HepG2 (cell line): Measurements from ENCODE around the gene DNLZ. TPM values are rescaled to one million over a fixed set of nuclear protein-coding genes. Genes with fewer than 3 reads are reported as not detected.

ENCODE experiments used
- ATAC-seq: fragments of 200-7000 bp; cut with Tn5 transposase; 3 replicates; pipeline ENCODE4 v1.9.1; 2020; ENCODE audit warnings: mild to moderate bottlenecking, moderate library complexity
- BruUV-seq: library from RNA; stranded (reverse); fragments of 400-500 nt; replicated peaks from 2 replicates; lab custom pipeline; 2021; lab: Mats Ljungman, UMichigan
- CTCF ChIA-PET: fragments of 300-600 bp; formaldehyde crosslinking; extraction: SDS; loops from one replicate; lab custom pipeline; 2021; ENCODE audit warnings: low total read pairs, inconsistent platforms, low intra/inter-chr PET ratio; lab: Yijun Ruan, JAX
- POLR2A ChIA-PET: fragments of 350-600 bp; sonication (Branson Sonifier 250); formaldehyde crosslinking; loops from one replicate; lab custom pipeline; 2020; ENCODE audit warnings: antibody characterized with exemption, inconsistent platforms; lab: Yijun Ruan, JAX
- DNase-seq: peaks from one replicate; pipeline ENCODE4 v3.0.0-alpha.2; 2015; ENCODE audit warnings: low spot score
- FAIRE-seq: peaks from 3 replicates; lab custom pipeline; 2011; peaks lifted over from hg19 to GRCh38; lab: Jason Lieb, UNC
- H2AFZ ChIP-seq: one replicate; pipeline ENCODE4 v1.6.1; 2011; ENCODE audit warnings: low read length, inconsistent platforms
- H3K27ac ChIP-seq: fragments of 300-600 bp; 3 replicates; pipeline ENCODE4 v1.8.0; 2011; ENCODE audit warnings: mixed run types, mild to moderate bottlenecking, mixed read lengths, low read length, inconsistent platforms; ENCODE audit not compliant: insufficient read depth; ENCODE audit errors: extremely low read length
- H3K27me3 ChIP-seq, 2 experiments: fragments of 200-600 bp in 1 of 2; 2 replicates in 1 of 2; 3 replicates in 1 of 2; pipeline versions ENCODE4 v1.6.0 to v1.8.0; 2011; ENCODE audit warnings: low read length in 2 of 2, mild to moderate bottlenecking in 2 of 2, moderate library complexity in 2 of 2, inconsistent platforms in 1 of 2; ENCODE audit not compliant: insufficient read depth in 2 of 2, control insufficient read depth in 1 of 2
- H3K36me3 ChIP-seq, 2 experiments: fragments of 200-600 bp in 1 of 2; replicated peaks in 1 of 2; 2 replicates in 1 of 2; 3 replicates in 1 of 2; pipeline versions ENCODE4 v1.5.1 to v1.8.0; 2011; ENCODE audit warnings: low read length in 2 of 2, inconsistent platforms in 1 of 2; ENCODE audit not compliant: insufficient read depth in 2 of 2, control insufficient read depth in 1 of 2
- H3K4me1 ChIP-seq: 2 replicates; pipeline ENCODE4 v1.5.1; 2012; ENCODE audit warnings: low read length, inconsistent platforms; ENCODE audit not compliant: insufficient read depth
- H3K4me2 ChIP-seq: 2 replicates; pipeline ENCODE4 v1.6.0; 2011; ENCODE audit warnings: low read depth, low read length, inconsistent platforms
- H3K4me3 ChIP-seq, 3 experiments: fragments of 200-600 bp in 1 of 3; sonication (generic), shearing (Covaris generic) in 1 of 3; replicated peaks in 1 of 3; 2 replicates each; pipeline ENCODE4 v1.5.1; 2011 to 2016; ENCODE audit warnings: low read length in 3 of 3, inconsistent platforms in 2 of 3, low read depth in 2 of 3, mild to moderate bottlenecking in 2 of 3, control low read depth in 1 of 3, mixed read lengths in 1 of 3; ENCODE audit not compliant: insufficient read depth in 1 of 3
- H3K79me2 ChIP-seq: one replicate; pipeline ENCODE4 v1.6.1; 2011; ENCODE audit warnings: low read length, inconsistent platforms; ENCODE audit not compliant: insufficient read depth
- H3K9ac ChIP-seq: 2 replicates; pipeline ENCODE4 v1.6.0; 2011; ENCODE audit warnings: mild to moderate bottlenecking, low read depth, low read length, inconsistent platforms; ENCODE audit not compliant: insufficient read depth
- H3K9me3 ChIP-seq: 2 replicates; pipeline ENCODE4 v1.5.1; 2012; ENCODE audit warnings: mild to moderate bottlenecking, low read length
- H4K20me1 ChIP-seq: 2 replicates; pipeline ENCODE4 v1.6.0; 2011; ENCODE audit warnings: inconsistent platforms, mild to moderate bottlenecking, low read length, moderate library complexity; ENCODE audit not compliant: insufficient read depth
- BRD4 ChIP-seq: sonication (generic); formaldehyde crosslinking; IDR thresholded peaks from 2 replicates; pipeline ENCODE4 v1.4.0; 2020; ENCODE audit warnings: missing genetic modification reagents
- FOSL2 ChIP-seq: sonication (generic); formaldehyde crosslinking; IDR thresholded peaks from 2 replicates; pipeline ENCODE4 v1.4.0; 2020; ENCODE audit warnings: missing genetic modification reagents
- MAF1 ChIP-seq: sonication (generic); formaldehyde crosslinking; IDR thresholded peaks from 2 replicates; pipeline ENCODE4 v1.5.0; 2020; ENCODE audit warnings: missing genetic modification reagents, borderline replicate concordance
- SRSF9 ChIP-seq: fragments of 200-400 bp; formaldehyde crosslinking; IDR thresholded peaks from 2 replicates; pipeline ENCODE4 v1.6.1; 2018; ENCODE audit warnings: borderline replicate concordance, mild to moderate bottlenecking, low read depth, low read length; ENCODE audit not compliant: insufficient read depth, poor library complexity, severe bottlenecking
- ZBTB21 ChIP-seq: sonication (generic); formaldehyde crosslinking; IDR thresholded peaks from 2 replicates; pipeline ENCODE4 v1.4.0; 2020; ENCODE audit warnings: missing genetic modification reagents
- ZNF101 ChIP-seq: sonication (generic); formaldehyde crosslinking; IDR thresholded peaks from 2 replicates; pipeline ENCODE4 v1.4.0; 2020; ENCODE audit warnings: mild to moderate bottlenecking, low read depth, missing genetic modification reagents, borderline replicate concordance
- ZNF263 ChIP-seq: sonication (generic); formaldehyde crosslinking; IDR thresholded peaks from 2 replicates; pipeline ENCODE4 v1.4.0; 2020; ENCODE audit warnings: missing genetic modification reagents
- WGBS: methylation state at CpG from one replicate; pipeline ENCODE4 v1.1.6; 2017; ENCODE audit warnings: low lambda C conversion rate; 5-methylcytosine and 5-hydroxymethylcytosine counted together
- in situ Hi-C: cut with HindIII; loops from 2 replicates; pipeline ENCODE4 v1.10.0; 2017; ENCODE audit warnings: low pct_unique_long_range_greater_than_20kb; ENCODE audit not compliant: extremely low pct_ligation_motif_present
- intact Hi-C: fragments of 100-400 bp; cut with micrococcal nuclease; formaldehyde crosslinking; loops from one replicate; pipeline ENCODE4 v1.10.0; 2022; ENCODE audit not compliant: unreplicated experiment
- polyA plus RNA-seq, 8 experiments: library from polyadenylated mRNA; depleted of rRNA in 3 of 8; stranded (reverse) in 7 of 8; unstranded in 1 of 8; fragments of >200 nt; fragmentation: Illumina TruSeq in 4 of 8; extraction: Trizol in 4 of 8; gene quantifications; 2 replicates each; pipeline versions ENCODE4 v1.2.1 to v1.2.3, GENCODE V29; 2011 to 2016; ENCODE audit warnings: low read depth in 4 of 8, missing spikeins in 1 of 8, mixed read lengths in 1 of 8; ENCODE audit not compliant: insufficient read depth in 1 of 8
- total RNA-seq, 5 experiments: library from RNA; depleted of rRNA; stranded (reverse); fragments of >200 nt; fragmentation: Illumina TruSeq; extraction: Trizol; gene quantifications; 2 replicates each; pipeline ENCODE4 v1.2.3, GENCODE V29; 2016; ENCODE audit warnings: low read depth in 1 of 5
- TF ChIP-seq, protein P1 (sequence below): sonication (generic); formaldehyde crosslinking; IDR thresholded peaks from 2 replicates; pipeline ENCODE4 v1.4.0; 2020; ENCODE audit warnings: mild to moderate bottlenecking, missing genetic modification reagents
- TF ChIP-seq, protein P2 (sequence below): IDR thresholded peaks from 2 replicates; pipeline ENCODE4 v1.6.1; 2016

DNLZ gene
- total and polyA plus RNA-seq, 2 of the 13 experiments (the other 11 are each of a cell fraction or from before 2014, with no cell fraction given), result 3.4 to 8.0 TPM

DNA sequence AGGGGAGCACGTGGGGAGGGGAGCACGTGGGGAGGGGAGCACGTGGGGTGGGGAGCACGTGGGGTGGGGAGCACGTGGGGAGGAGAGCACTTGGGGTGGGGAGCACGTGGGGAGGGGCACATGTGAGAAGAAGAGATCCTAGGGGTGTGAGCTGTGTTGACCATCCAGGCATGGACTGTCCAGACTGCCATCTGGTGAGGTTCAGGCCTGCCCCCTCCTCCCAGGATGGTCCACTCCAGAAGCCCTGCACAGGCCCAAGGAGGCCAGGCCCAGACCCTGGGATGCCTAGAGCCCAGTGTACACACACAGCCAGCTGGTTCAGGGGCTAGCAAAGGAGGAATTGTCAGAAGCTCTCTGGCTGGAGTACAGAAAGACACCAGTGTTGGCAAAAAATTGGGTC is 34.1 kb upstream of the DNLZ start:
- no TSS peak for BruUV-seq
- Histone ChIP-seq H3K4me3 (no peak overlapping the region), H3K79me2 (peaks cover 21% of the 10 kb centered on the region), H3K27ac (no peak overlapping the region), H3K27me3 (no peaks in the 10 kb centered on the region), H3K36me3 (peaks cover 18 to 42% of the 10 kb centered on the region in 2 experiments; a peak in 4 of 5 replicates), H3K4me2 (no peak overlapping the region), H3K9me3 (no peaks in the 10 kb centered on the region), H4K20me1 (0 out of 2 replicates have a peak, but pooled peaks cover 2% of the 10 kb centered on the region), H3K4me1 (peaks cover 20% of the 10 kb centered on the region), H3K9ac (no peak overlapping the region), H2AFZ (no peak overlapping the region)
- TF ChIP-seq ZBTB21 (no peak), ZNF263 (0 out of 2 replicates have a peak, but pooled peaks have one; percentile 50), ZNF101 (no peak)
- TF ChIP-seq, protein P1, sequence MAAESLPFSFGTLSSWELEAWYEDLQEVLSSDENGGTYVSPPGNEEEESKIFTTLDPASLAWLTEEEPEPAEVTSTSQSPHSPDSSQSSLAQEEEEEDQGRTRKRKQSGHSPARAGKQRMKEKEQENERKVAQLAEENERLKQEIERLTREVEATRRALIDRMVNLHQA (CRISPR knock-in tag), result no peak
- no peak for FAIRE-seq
- no peak for ATAC-seq
- POLR2A ChIA-PET, result no interaction called here
- DNase-seq, result no peak
- intact Hi-C loops, result no loop called here
- CTCF ChIA-PET, result no interaction called here
- in situ Hi-C loops, result no loop called here
- WGBS, result 96% methylated on average over 6 of the region's 6 CpGs

DNA sequence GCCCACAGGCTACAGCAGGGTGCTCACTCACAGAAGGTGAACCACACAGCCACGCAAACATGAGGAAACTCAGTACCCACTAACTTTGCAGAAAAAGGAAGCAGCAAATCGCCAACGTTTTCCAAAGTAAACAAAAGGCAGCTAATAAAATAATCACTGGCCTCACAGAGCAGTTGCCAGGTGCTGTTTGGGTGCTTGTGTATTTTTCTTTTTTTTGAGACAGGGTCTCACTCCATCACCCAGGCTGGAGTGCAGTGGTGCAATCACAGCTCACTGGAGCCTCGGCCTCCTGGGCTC is 32.6 kb upstream of the DNLZ start:
- H3K9me3 ChIP-seq, result no peaks in the 10 kb centered on the region
- intact Hi-C loops, result no loop called here
- H3K36me3 ChIP-seq, result peaks cover 25 to 56% of the 10 kb centered on the region in 2 experiments; a peak in 4 of 5 replicates
- H4K20me1 ChIP-seq, result 0 out of 2 replicates have a peak, but pooled peaks cover 2% of the 10 kb centered on the region
- in situ Hi-C loops, result no loop called here
- no peak overlapping the region for H3K4me2 ChIP-seq
- BruUV-seq, result no TSS peak
- POLR2A ChIA-PET, result no interaction called here
- H2AFZ ChIP-seq, result no peak overlapping the region
- no peak overlapping the region for H3K27ac ChIP-seq
- H3K27me3 ChIP-seq, result no peaks in the 10 kb centered on the region
- no peak overlapping the region for H3K9ac ChIP-seq
- no peak for ATAC-seq
- 93% methylated on average over 3 of the region's 4 CpGs for WGBS
- no peak for FAIRE-seq
- CTCF ChIA-PET, result no interaction called here
- H3K4me1 ChIP-seq, result peaks cover 20% of the 10 kb centered on the region
- peaks cover 21% of the 10 kb centered on the region for H3K79me2 ChIP-seq
- DNase-seq, result no peak
- no peak overlapping the region for H3K4me3 ChIP-seq
- TF ChIP-seq SRSF9 (no peak), FOSL2 (CRISPR knock-in tag) (no peak), MAF1 (no peak), BRD4 (no peak)
- TF ChIP-seq, protein P2, sequence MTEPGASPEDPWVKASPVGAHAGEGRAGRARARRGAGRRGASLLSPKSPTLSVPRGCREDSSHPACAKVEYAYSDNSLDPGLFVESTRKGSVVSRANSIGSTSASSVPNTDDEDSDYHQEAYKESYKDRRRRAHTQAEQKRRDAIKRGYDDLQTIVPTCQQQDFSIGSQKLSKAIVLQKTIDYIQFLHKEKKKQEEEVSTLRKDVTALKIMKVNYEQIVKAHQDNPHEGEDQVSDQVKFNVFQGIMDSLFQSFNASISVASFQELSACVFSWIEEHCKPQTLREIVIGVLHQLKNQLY (CRISPR knock-in tag), result no peak
